K562 (cell line): Measurements from ENCODE around the gene FOSL2. TPM values are rescaled to one million over a fixed set of nuclear protein-coding genes. Genes with fewer than 3 reads are reported as not detected.

ENCODE experiments used
- CEBPB ChIP-seq: fragments of 450-650 bp; IDR thresholded peaks from 2 replicates; pipeline ENCODE4 v1.6.1; 2016; ENCODE audit warnings: missing genetic modification characterization, missing compliant biosample characterization
- JUN ChIP-seq, 2 experiments: sonication (generic) in 1 of 2; formaldehyde crosslinking in 1 of 2; IDR thresholded peaks; 2 replicates each; pipeline versions ENCODE4 v1.6.1 to v1.8.0; 2012 to 2022; ENCODE audit warnings: borderline replicate concordance in 2 of 2, mild to moderate bottlenecking in 2 of 2, improper control_type of control experiment in 1 of 2, low read depth in 1 of 2, low read length in 1 of 2, missing genetic modification reagents in 1 of 2
- KAT2B ChIP-seq: IDR thresholded peaks from one replicate; pipeline ENCODE4 v1.6.1; 2012; ENCODE audit warnings: low read depth, mild to moderate bottlenecking, control low read depth, inconsistent platforms, low read length, moderate library complexity
- LEF1 ChIP-seq: fragments of 450-650 bp; IDR thresholded peaks from 2 replicates; pipeline ENCODE4 v1.6.1; 2016; ENCODE audit warnings: mild to moderate bottlenecking
- NFXL1 ChIP-seq: fragments of 450-650 bp; formaldehyde crosslinking; IDR thresholded peaks from 2 replicates; pipeline ENCODE4 v1.4.0; 2021; ENCODE audit warnings: mild to moderate bottlenecking
- SETDB1 ChIP-seq: IDR thresholded peaks from one replicate; pipeline ENCODE4 v1.6.1; 2012; ENCODE audit warnings: low read length, control low read depth, inconsistent platforms
- SIN3B ChIP-seq: fragments of 450-650 bp; IDR thresholded peaks from 2 replicates; pipeline ENCODE4 v1.6.1; 2017; ENCODE audit warnings: low read depth, mild to moderate bottlenecking, moderate library complexity
- SMARCC2 ChIP-seq: fragments of 450-650 bp; IDR thresholded peaks from 2 replicates; pipeline ENCODE4 v1.6.1; 2017; ENCODE audit warnings: antibody characterized with exemption, moderate library complexity, mild to moderate bottlenecking, low read depth
- TBP ChIP-seq: optimal IDR thresholded peaks from 2 replicates; pipeline ENCODE3; 2011; ENCODE audit warnings: low read depth, low read length, improper control_type of control experiment
- U2AF2 ChIP-seq: fragments of 200-400 bp; formaldehyde crosslinking; optimal IDR thresholded peaks from 2 replicates; pipeline ENCODE3; 2017; ENCODE audit warnings: low read depth, mild to moderate bottlenecking, low read length
- ZBTB17 ChIP-seq: fragments of 450-650 bp; formaldehyde crosslinking; IDR thresholded peaks from 2 replicates; pipeline ENCODE4 v1.4.0; 2020; ENCODE audit warnings: mild to moderate bottlenecking
- ZNF707 ChIP-seq: fragments of 250-450 bp; sonication (Bioruptor Pico); conservative IDR thresholded peaks from 2 replicates; pipeline ENCODE4 v1.8.0; 2022; ENCODE audit warnings: inconsistent platforms, mild to moderate bottlenecking, moderate library complexity
- polyA plus RNA-seq, 8 experiments: library from polyadenylated mRNA; depleted of rRNA in 4 of 8; stranded (reverse) in 5 of 8; unstranded in 3 of 8; fragments of >200 nt; fragmentation: Nextera tagmentation in 2 of 8; fragmentation: Illumina TruSeq in 1 of 8; extraction: Ambion mirVana in 2 of 8; extraction: Trizol in 1 of 8; gene quantifications; 2 replicates each; pipeline versions ENCODE4 v1.2.1 to v1.2.3, GENCODE V29; 2011 to 2014; ENCODE audit warnings: inconsistent platforms in 1 of 8, missing spikeins in 1 of 8
- total RNA-seq, 7 experiments: library from RNA; depleted of rRNA in 6 of 7; stranded (reverse); fragments of >200 nt in 6 of 7; fragmentation: Illumina TruSeq in 2 of 7; extraction: Trizol in 2 of 7; gene quantifications; 2 replicates each; pipeline versions ENCODE4 v1.2.1 to v1.2.3, GENCODE V29; 2011 to 2021; ENCODE audit warnings: low replicate concordance in 1 of 7
- TF ChIP-seq, protein P1 (sequence below): sonication (generic); formaldehyde crosslinking; IDR thresholded peaks from 2 replicates; pipeline ENCODE4 v1.8.1; 2023; ENCODE audit warnings: missing genetic modification reagents, mild to moderate bottlenecking, borderline replicate concordance
- TF ChIP-seq, protein P2 (sequence below): fragments of 450-650 bp; formaldehyde crosslinking; conservative IDR thresholded peaks from 2 replicates; pipeline ENCODE4 v1.4.0; 2022; ENCODE audit warnings: mild to moderate bottlenecking, missing genetic modification characterization
- TF ChIP-seq, protein P3 (sequence below): fragments of 250-450 bp; sonication (Bioruptor Pico); IDR thresholded peaks from 2 replicates; pipeline ENCODE4 v1.5.0; 2022; ENCODE audit warnings: mild to moderate bottlenecking
- TF ChIP-seq, protein P4 (sequence below): fragments of 450-650 bp; IDR thresholded peaks from 2 replicates; pipeline ENCODE4 v1.6.1; 2017; ENCODE audit warnings: antibody characterized with exemption

The FOSL2 gene
- total and polyA plus RNA-seq, 9 of the 15 experiments (the other 6 are each of a cell fraction or from before 2014, with no cell fraction given): 0.04 to 2.9 (median 0.80) TPM

DNA sequence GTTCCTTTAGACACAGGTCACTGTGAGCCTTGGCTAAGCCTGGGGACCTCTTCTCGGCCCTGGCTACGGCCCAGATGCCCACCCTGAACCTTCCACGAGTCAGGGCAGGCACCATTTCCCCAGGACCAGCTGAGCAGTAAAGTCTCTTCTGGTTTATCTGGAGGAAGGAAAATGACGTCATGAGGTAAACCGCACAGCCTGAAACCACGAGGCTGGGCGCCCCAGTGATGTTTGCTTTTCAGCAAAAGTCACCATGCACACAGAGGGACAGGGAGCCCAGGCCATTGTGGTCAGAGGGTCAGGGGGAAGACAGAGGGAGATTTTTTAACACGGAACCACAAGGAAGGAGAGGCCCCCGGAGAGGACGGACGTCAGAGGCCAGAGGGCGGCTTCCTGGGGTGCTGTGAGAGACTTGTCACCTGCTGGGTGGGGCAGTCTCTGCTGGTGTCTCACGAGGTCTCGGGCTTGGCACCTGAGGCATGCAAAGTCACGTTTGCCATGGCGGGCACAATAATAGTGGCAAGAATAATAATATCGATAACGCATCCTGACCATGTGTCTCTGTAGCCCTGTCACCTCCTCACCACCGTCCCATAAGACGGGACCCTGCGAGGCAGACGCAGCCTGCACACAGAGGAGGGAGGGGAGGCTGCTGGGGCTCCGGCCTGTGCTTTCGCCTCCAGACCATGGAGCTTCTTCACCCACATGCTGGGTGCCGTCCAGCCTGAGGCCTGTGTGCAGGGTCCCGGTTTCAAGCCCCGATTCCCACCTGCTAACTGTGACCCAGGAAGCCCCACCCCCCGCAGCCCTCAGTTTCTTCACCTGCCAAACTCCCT, 33.2 kb upstream of the FOSL2 start (continued):
- TF ChIP-seq, protein P1, sequence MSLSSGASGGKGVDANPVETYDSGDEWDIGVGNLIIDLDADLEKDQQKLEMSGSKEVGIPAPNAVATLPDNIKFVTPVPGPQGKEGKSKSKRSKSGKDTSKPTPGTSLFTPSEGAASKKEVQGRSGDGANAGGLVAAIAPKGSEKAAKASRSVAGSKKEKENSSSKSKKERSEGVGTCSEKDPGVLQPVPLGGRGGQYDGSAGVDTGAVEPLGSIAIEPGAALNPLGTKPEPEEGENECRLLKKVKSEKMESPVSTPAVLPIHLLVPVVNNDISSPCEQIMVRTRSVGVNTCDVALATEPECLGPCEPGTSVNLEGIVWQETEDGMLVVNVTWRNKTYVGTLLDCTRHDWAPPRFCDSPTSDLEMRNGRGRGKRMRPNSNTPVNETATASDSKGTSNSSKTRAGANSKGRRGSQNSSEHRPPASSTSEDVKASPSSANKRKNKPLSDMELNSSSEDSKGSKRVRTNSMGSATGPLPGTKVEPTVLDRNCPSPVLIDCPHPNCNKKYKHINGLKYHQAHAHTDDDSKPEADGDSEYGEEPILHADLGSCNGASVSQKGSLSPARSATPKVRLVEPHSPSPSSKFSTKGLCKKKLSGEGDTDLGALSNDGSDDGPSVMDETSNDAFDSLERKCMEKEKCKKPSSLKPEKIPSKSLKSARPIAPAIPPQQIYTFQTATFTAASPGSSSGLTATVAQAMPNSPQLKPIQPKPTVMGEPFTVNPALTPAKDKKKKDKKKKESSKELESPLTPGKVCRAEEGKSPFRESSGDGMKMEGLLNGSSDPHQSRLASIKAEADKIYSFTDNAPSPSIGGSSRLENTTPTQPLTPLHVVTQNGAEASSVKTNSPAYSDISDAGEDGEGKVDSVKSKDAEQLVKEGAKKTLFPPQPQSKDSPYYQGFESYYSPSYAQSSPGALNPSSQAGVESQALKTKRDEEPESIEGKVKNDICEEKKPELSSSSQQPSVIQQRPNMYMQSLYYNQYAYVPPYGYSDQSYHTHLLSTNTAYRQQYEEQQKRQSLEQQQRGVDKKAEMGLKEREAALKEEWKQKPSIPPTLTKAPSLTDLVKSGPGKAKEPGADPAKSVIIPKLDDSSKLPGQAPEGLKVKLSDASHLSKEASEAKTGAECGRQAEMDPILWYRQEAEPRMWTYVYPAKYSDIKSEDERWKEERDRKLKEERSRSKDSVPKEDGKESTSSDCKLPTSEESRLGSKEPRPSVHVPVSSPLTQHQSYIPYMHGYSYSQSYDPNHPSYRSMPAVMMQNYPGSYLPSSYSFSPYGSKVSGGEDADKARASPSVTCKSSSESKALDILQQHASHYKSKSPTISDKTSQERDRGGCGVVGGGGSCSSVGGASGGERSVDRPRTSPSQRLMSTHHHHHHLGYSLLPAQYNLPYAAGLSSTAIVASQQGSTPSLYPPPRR (CRISPR knock-in tag): no peak
- TF ChIP-seq NFXL1 (CRISPR knock-in tag) (no peak), TBP (no peak), SETDB1 (no peak), SIN3B (no peak), KAT2B (no peak), ZBTB17 (CRISPR knock-in tag) (no peak; the same call in 1 of the 2 replicates), JUN (IDR thresholded peaks at IDR 0.05; ENCODE audit: borderline replicate concordance, low read depth, low read length) (peak; percentile 94), JUN (CRISPR knock-in tag; IDR thresholded peaks at IDR 0.05; ENCODE audit: borderline replicate concordance) (no peak), SMARCC2 (peak; percentile 55; the same call in 1 of the 2 replicates), U2AF2 (no peak), ZNF707 (CRISPR knock-in tag) (no peak; the same call in 1 of the 2 replicates), CEBPB (tag) (no peak), LEF1 (peak; percentile 78; the same call in 1 of the 2 replicates)
- TF ChIP-seq, protein P2, sequence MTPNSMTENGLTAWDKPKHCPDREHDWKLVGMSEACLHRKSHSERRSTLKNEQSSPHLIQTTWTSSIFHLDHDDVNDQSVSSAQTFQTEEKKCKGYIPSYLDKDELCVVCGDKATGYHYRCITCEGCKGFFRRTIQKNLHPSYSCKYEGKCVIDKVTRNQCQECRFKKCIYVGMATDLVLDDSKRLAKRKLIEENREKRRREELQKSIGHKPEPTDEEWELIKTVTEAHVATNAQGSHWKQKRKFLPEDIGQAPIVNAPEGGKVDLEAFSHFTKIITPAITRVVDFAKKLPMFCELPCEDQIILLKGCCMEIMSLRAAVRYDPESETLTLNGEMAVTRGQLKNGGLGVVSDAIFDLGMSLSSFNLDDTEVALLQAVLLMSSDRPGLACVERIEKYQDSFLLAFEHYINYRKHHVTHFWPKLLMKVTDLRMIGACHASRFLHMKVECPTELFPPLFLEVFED: peak; percentile 41
- TF ChIP-seq, protein P3, sequence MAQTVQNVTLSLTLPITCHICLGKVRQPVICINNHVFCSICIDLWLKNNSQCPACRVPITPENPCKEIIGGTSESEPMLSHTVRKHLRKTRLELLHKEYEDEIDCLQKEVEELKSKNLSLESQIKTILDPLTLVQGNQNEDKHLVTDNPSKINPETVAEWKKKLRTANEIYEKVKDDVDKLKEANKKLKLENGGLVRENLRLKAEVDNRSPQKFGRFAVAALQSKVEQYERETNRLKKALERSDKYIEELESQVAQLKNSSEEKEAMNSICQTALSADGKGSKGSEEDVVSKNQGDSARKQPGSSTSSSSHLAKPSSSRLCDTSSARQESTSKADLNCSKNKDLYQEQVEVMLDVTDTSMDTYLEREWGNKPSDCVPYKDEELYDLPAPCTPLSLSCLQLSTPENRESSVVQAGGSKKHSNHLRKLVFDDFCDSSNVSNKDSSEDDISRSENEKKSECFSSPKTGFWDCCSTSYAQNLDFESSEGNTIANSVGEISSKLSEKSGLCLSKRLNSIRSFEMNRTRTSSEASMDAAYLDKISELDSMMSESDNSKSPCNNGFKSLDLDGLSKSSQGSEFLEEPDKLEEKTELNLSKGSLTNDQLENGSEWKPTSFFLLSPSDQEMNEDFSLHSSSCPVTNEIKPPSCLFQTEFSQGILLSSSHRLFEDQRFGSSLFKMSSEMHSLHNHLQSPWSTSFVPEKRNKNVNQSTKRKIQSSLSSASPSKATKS (CRISPR knock-in tag): no peak
- TF ChIP-seq, protein P4, sequence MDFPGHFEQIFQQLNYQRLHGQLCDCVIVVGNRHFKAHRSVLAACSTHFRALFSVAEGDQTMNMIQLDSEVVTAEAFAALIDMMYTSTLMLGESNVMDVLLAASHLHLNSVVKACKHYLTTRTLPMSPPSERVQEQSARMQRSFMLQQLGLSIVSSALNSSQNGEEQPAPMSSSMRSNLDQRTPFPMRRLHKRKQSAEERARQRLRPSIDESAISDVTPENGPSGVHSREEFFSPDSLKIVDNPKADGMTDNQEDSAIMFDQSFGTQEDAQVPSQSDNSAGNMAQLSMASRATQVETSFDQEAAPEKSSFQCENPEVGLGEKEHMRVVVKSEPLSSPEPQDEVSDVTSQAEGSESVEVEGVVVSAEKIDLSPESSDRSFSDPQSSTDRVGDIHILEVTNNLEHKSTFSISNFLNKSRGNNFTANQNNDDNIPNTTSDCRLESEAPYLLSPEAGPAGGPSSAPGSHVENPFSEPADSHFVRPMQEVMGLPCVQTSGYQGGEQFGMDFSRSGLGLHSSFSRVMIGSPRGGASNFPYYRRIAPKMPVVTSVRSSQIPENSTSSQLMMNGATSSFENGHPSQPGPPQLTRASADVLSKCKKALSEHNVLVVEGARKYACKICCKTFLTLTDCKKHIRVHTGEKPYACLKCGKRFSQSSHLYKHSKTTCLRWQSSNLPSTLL: no peak
